Smooth muscle cell (in vitro differentiated cells): ENCODE measurements around the gene STRADB. TPM values are rescaled to one million over a fixed set of nuclear protein-coding genes. Genes with fewer than 3 reads are reported as not detected.

Experiments used
- DNase-seq: peaks from one replicate; lab custom pipeline; 2025; ENCODE audit not compliant: unreplicated experiment; lab: John Stamatoyannopoulos, UW
- H2AFZ ChIP-seq: fragments of 200-600 bp; sonication (generic); 2 replicates; pipeline ENCODE4 v1.6.0; 2016; ENCODE audit warnings: antibody characterized with exemption, low read depth, mild to moderate bottlenecking
- H3F3A ChIP-seq: fragments of 200-600 bp; sonication (generic); 2 replicates; pipeline ENCODE4 v1.6.0; 2017; ENCODE audit warnings: antibody characterized with exemption, low read depth
- H3K27ac ChIP-seq: fragments of 200-600 bp; sonication (generic); 2 replicates; pipeline ENCODE4 v1.5.1; 2016; ENCODE audit warnings: low read depth, mild to moderate bottlenecking
- H3K27me3 ChIP-seq: fragments of 200-600 bp; sonication (generic); 2 replicates; pipeline ENCODE4 v1.6.1; 2016; ENCODE audit warnings: low read depth, mild to moderate bottlenecking
- H3K36me3 ChIP-seq: fragments of 200-600 bp; sonication (generic); 2 replicates; pipeline ENCODE4 v1.5.1; 2016; ENCODE audit warnings: low read depth
- H3K4me1 ChIP-seq: fragments of 200-600 bp; sonication (generic); 2 replicates; pipeline ENCODE4 v1.5.1; 2016; ENCODE audit warnings: low read depth
- H3K4me2 ChIP-seq: fragments of 200-600 bp; sonication (generic); 2 replicates; pipeline ENCODE4 v1.6.0; 2016; ENCODE audit warnings: mild to moderate bottlenecking
- H3K4me3 ChIP-seq: fragments of 200-600 bp; sonication (generic); 2 replicates; pipeline ENCODE4 v1.5.1; 2016; ENCODE audit warnings: mild to moderate bottlenecking
- H3K79me2 ChIP-seq: fragments of 200-600 bp; sonication (generic); 2 replicates; pipeline ENCODE4 v1.6.0; 2016; ENCODE audit warnings: low read depth, mild to moderate bottlenecking
- H3K9ac ChIP-seq: fragments of 200-600 bp; sonication (generic); 2 replicates; pipeline ENCODE4 v1.6.0; 2016; ENCODE audit warnings: low read depth
- H3K9me3 ChIP-seq: fragments of 200-600 bp; sonication (generic); replicated peaks from 2 replicates; pipeline ENCODE4 v1.5.1; 2016; ENCODE audit warnings: low read depth
- H4K20me1 ChIP-seq: fragments of 200-600 bp; sonication (generic); 2 replicates; pipeline ENCODE4 v1.6.0; 2016; ENCODE audit warnings: low read depth
- CTCF ChIP-seq: fragments of 200-600 bp; sonication (generic); IDR thresholded peaks from 2 replicates; pipeline ENCODE4 v1.5.1; 2017; ENCODE audit warnings: borderline replicate concordance, mild to moderate bottlenecking, antibody characterized with exemption; ENCODE audit not compliant: insufficient read depth, poor library complexity, severe bottlenecking
- WGBS: methylation state at CpG from one replicate; pipeline ENCODE4 v1.1.7; 2016; ENCODE audit warnings: low lambda C conversion rate; 5-methylcytosine and 5-hydroxymethylcytosine counted together
- polyA plus RNA-seq: library from polyadenylated mRNA; unstranded; fragments of >200 nt; fragmentation: Nextera tagmentation; extraction: Ambion mirVana; gene quantifications from 2 replicates; pipeline ENCODE4 v1.2.1, GENCODE V29; 2016
- total RNA-seq: library from RNA; depleted of rRNA; stranded (reverse); fragments of >200 nt; gene quantifications from 2 replicates; pipeline ENCODE4 v1.2.3, GENCODE V29; 2014

STRADB gene
- total RNA-seq: 19.4 and 20.5 TPM in 2 replicates
- 15.8 and 18.8 TPM in 2 replicates for polyA plus RNA-seq

DNA sequence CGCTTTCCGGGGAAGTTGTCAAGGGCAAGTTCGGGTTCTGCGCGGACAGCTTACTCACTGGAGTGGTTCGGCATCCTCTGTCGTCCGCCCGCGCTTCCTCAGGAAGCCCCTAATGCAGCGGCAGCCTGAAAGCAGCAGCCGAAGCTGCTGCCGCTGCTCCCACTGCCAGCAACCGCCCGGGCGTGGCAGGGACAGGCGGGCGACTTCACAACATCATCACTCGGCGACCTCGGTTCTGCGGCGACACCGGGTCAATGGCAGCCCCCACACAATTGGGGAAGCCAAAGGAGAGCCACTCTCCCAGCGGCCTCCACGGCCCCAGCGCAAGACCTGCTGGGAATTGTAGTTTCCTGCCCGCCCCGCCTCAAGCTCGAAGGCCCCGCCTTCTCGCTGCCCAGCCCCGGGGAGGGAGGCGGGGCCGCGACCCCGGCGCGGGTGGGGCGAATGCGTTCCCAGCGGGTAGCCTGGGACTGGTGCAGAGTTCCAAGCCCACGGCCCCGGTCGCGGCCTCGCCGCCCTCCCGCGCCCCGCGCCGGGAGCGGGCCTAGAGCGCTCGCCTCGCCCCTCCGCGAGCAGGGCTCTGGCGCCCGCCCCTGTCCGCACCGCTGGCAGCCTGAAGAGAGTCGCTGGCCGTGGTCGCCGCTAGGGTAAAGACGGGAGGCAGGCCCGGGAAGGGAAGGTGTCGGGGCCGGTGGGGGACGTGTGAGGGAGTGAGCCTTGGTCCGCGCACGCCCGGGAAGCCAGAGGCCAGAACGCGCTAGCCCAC, at the start of gene STRADB, which contains the start of gene TRAK2:
TSS of gene STRADB (plus strand) at position 449 of the 766 bp plus-strand sequence. CDS start 3,101 bp downstream, outside the sequence.
TSS of gene TRAK2 (minus strand) at position 167 of the 766 bp plus-strand sequence. CDS start 30,951 bp downstream, outside the sequence.
- under 1% methylated on average over 62 of the region's 78 CpGs for WGBS
- H3K4me3 ChIP-seq: peak within 1 kb of the TSS; percentile 87
- H3K79me2 ChIP-seq: peaks cover 25% of the 10 kb centered on the region

DNA sequence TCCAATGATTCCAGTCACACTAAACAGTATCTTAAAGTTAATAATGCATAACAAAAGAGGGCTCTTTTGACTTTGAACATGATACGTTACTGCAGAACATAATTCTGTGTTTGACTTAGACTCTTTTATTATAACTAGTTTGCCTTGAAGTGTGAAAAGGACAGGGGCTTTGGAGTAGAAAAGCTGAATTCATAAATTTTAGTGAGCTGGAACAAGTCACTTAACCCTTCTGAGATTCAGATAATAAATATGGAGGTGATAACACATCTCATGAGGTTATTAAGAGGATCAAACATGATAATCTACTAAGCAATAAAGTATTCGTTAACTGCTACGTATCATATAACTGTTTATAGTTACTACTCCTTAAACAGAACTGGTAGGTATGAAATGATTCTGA, 49.7 kb upstream of the STRADB start:
- Histone ChIP-seq H3F3A (no peaks in the 10 kb centered on the region), H2AFZ (no peak overlapping the region), H4K20me1 (peaks cover 14% of the 10 kb centered on the region), H3K36me3 (peaks cover 14% of the 10 kb centered on the region), H3K79me2 (peaks cover 40% of the 10 kb centered on the region), H3K9me3 (no peaks in the 10 kb centered on the region), H3K4me3 (no peak overlapping the region), H3K27ac (peak overlapping the region; percentile 53), H3K4me2 (no peak overlapping the region), H3K4me1 (peaks cover 19% of the 10 kb centered on the region), H3K27me3 (no peaks in the 10 kb centered on the region), H3K9ac (no peak overlapping the region)
- TF ChIP-seq CTCF: no peak
- no peak for DNase-seq
- WGBS: 89% methylated on average over 3 of the region's 3 CpGs

More for the DNA sequence above, at the start of gene STRADB, which contains the start of gene TRAK2:
- Histone ChIP-seq H3F3A (peaks cover 19% of the 10 kb centered on the region), H3K9ac (peak within 1 kb of the TSS; percentile 67), H3K4me2 (peak within 1 kb of the TSS; percentile 89), H3K4me1 (peaks cover 7% of the 10 kb centered on the region), H2AFZ (peak within 1 kb of the TSS; percentile 93), H3K9me3 (no peaks in the 10 kb centered on the region), H4K20me1 (peaks cover 28% of the 10 kb centered on the region), H3K27ac (peak within 1 kb of the TSS; percentile 70), H3K27me3 (no peaks in the 10 kb centered on the region), H3K36me3 (no peaks in the 10 kb centered on the region)
- peak; percentile 19 for TF ChIP-seq CTCF
- peak; percentile 82 for DNase-seq

DNA sequence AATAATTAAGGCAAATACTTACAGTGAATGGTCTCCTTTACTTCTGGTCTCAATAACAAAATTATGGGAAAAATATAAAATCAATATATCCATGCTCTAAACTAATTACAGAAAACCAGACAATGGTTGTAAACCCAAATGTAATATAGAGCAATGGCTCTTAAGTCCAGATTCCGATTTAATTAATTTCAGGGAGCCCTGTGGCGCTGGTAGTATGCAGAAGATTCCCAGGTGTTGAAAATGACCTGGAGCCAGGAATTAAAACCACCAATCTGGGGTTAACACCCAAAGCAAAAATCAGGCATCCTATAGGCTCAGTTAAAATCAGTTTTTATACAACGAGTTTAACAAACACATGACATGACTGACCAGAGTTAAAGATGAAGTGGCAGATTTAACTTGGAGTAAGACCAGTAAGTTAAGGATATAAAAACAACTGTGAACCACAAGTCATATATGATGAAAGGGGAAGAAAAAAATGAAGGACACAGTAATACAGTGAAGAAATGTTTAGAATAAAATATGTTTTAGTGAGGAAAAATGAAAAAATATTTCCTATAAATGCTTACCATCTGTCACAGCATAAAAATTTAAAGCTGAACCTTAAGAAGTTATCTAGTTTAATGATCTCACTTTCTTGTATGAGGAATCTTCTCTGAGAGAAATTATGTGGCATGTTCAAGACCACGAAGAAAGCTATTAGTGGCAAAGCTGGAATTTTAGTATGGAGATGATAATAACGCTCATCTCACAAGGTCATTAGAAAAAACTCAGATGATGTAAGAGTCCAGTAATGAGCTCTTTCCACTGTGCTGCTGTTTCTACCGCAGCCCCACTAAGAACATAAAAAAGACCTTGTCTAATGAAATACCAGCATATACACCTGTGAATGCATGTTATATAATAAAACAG, 48.6 kb upstream of the STRADB start:
- Histone ChIP-seq H3K27me3 (no peaks in the 10 kb centered on the region), H4K20me1 (peaks cover 14% of the 10 kb centered on the region), H3F3A (no peaks in the 10 kb centered on the region), H3K4me3 (no peak overlapping the region), H2AFZ (no peak overlapping the region), H3K36me3 (peaks cover 6% of the 10 kb centered on the region), H3K79me2 (peaks cover 40% of the 10 kb centered on the region), H3K4me2 (peak overlapping the region; percentile 42), H3K4me1 (peaks cover 19% of the 10 kb centered on the region), H3K9me3 (no peaks in the 10 kb centered on the region), H3K9ac (no peak overlapping the region), H3K27ac (peak overlapping the region; percentile 53)
- 53% methylated on average over 6 of the region's 6 CpGs for WGBS
- no peak for DNase-seq
- TF ChIP-seq CTCF: no peak
